Breast epithelium (tissue), 4 donors: ENCODE results near the gene NEURL1B. TPM values are rescaled to one million over a fixed set of nuclear protein-coding genes. Genes with fewer than 3 reads are reported as not detected.

Experiments
- DNase-seq, 2 donors: peaks; one replicate each; pipeline ENCODE4 v3.0.0-alpha.2; 2019; ENCODE audit warnings: low spot score in 2 of 2
- H3K27ac ChIP-seq, 2 donors: fragments of 200-600 bp; sonication (generic) in 1 of 2; one replicate each; pipeline ENCODE4 v1.5.1; 2016 to 2019; ENCODE audit warnings: mild to moderate bottlenecking in 1 of 2
- H3K27me3 ChIP-seq, 2 donors: fragments of 200-600 bp; sonication (generic) in 1 of 2; one replicate each; pipeline versions ENCODE4 v1.5.1 to v1.6.0; 2017 to 2019; ENCODE audit warnings: control low read depth in 1 of 2, mild to moderate bottlenecking in 1 of 2
- H3K36me3 ChIP-seq: fragments of 200-600 bp; one replicate; pipeline ENCODE4 v1.5.1; 2019
- H3K4me1 ChIP-seq, 2 donors: fragments of 200-600 bp; sonication (generic); one replicate each; pipeline ENCODE4 v1.5.1; 2016 to 2019; ENCODE audit warnings: control low read depth in 1 of 2
- H3K4me3 ChIP-seq, 3 donors: fragments of 200-600 bp; sonication (generic); 1 replicate in 2 of 3; 2 replicates in 1 of 3; pipeline ENCODE4 v1.5.1; 2016 to 2019; ENCODE audit warnings: mild to moderate bottlenecking in 3 of 3, moderate library complexity in 2 of 3
- H3K9me3 ChIP-seq, 2 donors: fragments of 200-600 bp; sonication (generic) in 1 of 2; one replicate each; pipeline ENCODE4 v1.5.1; 2016 to 2019; ENCODE audit warnings: control low read depth in 1 of 2
- POLR2A ChIP-seq: fragments of 450-650 bp; IDR thresholded peaks from one replicate; pipeline ENCODE4 v1.6.1; 2016; ENCODE audit warnings: antibody characterized with exemption, mild to moderate bottlenecking, moderate library complexity
- POLR2AphosphoS5 ChIP-seq, 3 donors: sonication (generic); formaldehyde crosslinking; IDR thresholded peaks; one replicate each; pipeline ENCODE4 v1.6.1; 2017; ENCODE audit warnings: antibody characterized with exemption in 3 of 3
- intact Hi-C: fragments of 100-400 bp; cut with DNase I; formaldehyde crosslinking; loops from one replicate; pipeline ENCODE4 v1.15.1; 2023; ENCODE audit warnings: low total_unique reads
- total RNA-seq, 3 donors: library from RNA; depleted of rRNA; stranded (reverse); fragments of >200 nt; gene quantifications; one replicate each; pipeline ENCODE4 v1.1.0, GENCODE V29; 2016
- TF ChIP-seq, protein P1 (sequence below), 3 donors: fragments of 450-650 bp; IDR thresholded peaks; one replicate each; pipeline ENCODE4 v1.5.1; 2016 to 2017; ENCODE audit warnings: antibody characterized with exemption in 3 of 3, mild to moderate bottlenecking in 3 of 3, moderate library complexity in 3 of 3

NEURL1B gene
- total RNA-seq, 3 donors from 2014 or later: 6.3 to 17.0 (median 9.9) TPM

DNA sequence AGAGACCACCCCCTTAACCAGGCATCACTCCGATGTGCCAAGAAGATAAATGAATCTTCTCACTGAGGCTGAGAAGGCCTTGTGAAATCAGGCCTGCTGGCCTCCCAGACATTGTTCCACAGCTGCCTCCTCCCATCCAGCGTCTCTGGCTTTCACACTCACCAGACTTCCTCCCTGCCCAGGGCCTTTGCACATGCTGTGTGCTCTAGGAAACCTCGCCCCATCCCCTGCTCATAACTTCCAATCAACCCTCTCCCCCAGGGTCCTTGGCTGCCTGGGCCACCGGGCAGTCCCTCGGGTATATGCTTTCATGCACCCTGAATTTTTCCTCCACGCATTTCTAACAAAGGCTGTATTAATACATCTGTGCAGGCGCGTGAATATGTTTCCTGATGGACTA is 71.5 kb downstream of the NEURL1B start:
- Histone ChIP-seq H3K27ac (no peak overlapping the region), H3K36me3 (no peaks in the 10 kb centered on the region), H3K27me3 (no peaks in the 10 kb centered on the region), H3K4me3 (no peak overlapping the region), H3K9me3 (no peaks in the 10 kb centered on the region), H3K4me1 (no peaks in the 10 kb centered on the region)
- intact Hi-C loops: loop anchor here (5.0 kb wide), 1 partner anchor 220 kb away; no protein-coding TSS in a partner anchor
- DNase-seq: no peak
- no peak for TF ChIP-seq POLR2AphosphoS5 (IDR thresholded peaks at IDR 0.05)
- TF ChIP-seq POLR2A: no peak
- TF ChIP-seq, protein P1, sequence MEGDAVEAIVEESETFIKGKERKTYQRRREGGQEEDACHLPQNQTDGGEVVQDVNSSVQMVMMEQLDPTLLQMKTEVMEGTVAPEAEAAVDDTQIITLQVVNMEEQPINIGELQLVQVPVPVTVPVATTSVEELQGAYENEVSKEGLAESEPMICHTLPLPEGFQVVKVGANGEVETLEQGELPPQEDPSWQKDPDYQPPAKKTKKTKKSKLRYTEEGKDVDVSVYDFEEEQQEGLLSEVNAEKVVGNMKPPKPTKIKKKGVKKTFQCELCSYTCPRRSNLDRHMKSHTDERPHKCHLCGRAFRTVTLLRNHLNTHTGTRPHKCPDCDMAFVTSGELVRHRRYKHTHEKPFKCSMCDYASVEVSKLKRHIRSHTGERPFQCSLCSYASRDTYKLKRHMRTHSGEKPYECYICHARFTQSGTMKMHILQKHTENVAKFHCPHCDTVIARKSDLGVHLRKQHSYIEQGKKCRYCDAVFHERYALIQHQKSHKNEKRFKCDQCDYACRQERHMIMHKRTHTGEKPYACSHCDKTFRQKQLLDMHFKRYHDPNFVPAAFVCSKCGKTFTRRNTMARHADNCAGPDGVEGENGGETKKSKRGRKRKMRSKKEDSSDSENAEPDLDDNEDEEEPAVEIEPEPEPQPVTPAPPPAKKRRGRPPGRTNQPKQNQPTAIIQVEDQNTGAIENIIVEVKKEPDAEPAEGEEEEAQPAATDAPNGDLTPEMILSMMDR (IDR thresholded peaks at IDR 0.05): no peak

DNA sequence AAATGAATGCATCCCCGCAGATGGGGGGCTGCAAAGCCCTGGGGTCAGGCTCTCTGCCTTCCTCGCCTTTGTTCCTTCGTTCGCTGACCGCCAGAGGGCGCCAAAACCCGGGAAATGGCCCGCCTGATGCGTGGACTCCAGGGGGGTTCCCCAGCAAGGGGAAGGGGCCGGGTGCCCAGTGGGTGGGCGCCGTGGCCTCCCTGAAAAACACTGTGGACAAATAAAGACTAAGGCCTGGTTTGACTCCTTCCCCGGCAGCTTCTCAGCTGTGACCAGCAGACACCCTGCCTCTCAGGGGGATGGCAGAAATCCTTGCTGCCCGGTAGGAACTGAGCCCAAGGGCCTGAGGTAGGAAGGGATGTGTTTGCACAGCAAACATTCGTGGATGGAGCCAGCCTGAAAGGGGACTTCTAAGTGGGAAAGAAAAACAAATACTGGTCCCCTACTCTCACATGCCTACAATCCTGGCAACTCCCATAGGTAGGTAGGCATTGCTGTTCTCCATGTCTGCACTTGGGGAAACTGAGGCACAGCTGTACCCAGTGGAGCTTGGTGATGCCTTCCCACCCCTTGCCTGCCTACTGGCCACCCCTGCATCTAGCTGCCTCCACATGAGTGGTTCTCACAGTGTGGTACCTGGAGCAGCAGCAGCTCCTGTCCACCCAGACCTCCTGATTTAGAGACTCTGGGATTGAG is 72.2 kb downstream of the NEURL1B start:
- no peaks in the 10 kb centered on the region for H3K9me3 ChIP-seq
- intact Hi-C loops: loop anchor here (5.0 kb wide), 1 partner anchor 219 kb away; no protein-coding TSS in a partner anchor
- no peaks in the 10 kb centered on the region for H3K36me3 ChIP-seq
- TF ChIP-seq POLR2A: no peak
- no peak for TF ChIP-seq POLR2AphosphoS5 (IDR thresholded peaks at IDR 0.05)
- TF ChIP-seq, protein P1 (IDR thresholded peaks at IDR 0.05): peak; percentile 79 to 94 (median 91)
- peak overlapping the region in 1 of 3 donors; percentile 30 for H3K4me3 ChIP-seq
- H3K27me3 ChIP-seq: no peaks in the 10 kb centered on the region
- no peaks in the 10 kb centered on the region for H3K4me1 ChIP-seq
- H3K27ac ChIP-seq: peak overlapping the region in 1 of 2 donors; percentile 90
- DNase-seq: no peak

DNA sequence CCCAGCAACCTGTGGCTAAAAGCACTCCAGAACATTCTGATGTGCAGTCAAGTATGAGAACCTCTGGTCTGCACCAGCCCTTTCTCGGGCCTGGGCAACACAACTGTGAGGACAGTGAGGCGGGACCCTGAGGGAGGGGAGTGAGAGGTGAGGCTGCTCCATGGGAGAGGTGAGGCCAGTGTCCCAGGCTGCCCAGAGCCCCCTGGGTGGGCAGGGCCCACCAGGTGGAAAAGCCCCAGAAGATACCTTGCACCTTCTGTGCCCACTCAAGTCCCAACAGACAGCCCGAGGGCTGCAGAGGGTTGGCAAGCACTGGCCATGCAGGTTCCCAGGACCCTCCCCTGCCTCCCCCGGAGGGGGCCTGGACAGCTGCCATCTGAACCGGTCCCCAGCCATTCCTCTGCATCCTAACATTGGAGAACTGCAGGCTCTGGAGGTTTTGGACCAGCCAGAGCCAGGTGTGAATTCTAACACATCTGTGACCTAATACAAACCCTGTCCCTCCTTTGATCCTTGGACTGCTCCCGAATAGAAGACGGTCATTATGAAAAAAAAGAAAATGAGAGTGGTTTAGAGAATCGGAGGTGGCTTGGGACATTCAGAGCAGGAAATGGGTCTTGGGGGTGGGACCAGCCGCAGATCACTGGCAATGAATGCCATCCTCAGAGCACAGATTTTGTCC is 72.9 kb downstream of the NEURL1B start:
- intact Hi-C loops: loop anchor here (5.0 kb wide), 1 partner anchor 218 kb away; no protein-coding TSS in a partner anchor
- no peaks in the 10 kb centered on the region for H3K9me3 ChIP-seq
- peak overlapping the region; percentile 64 to 90 for H3K27ac ChIP-seq
- H3K4me1 ChIP-seq: no peaks in the 10 kb centered on the region
- no peak overlapping the region for H3K4me3 ChIP-seq
- no peaks in the 10 kb centered on the region for H3K27me3 ChIP-seq
- TF ChIP-seq, protein P1 (IDR thresholded peaks at IDR 0.05): no peak
- TF ChIP-seq POLR2AphosphoS5 (IDR thresholded peaks at IDR 0.05) (no peak), POLR2A (no peak)
- no peaks in the 10 kb centered on the region for H3K36me3 ChIP-seq
- DNase-seq: no peak

DNA sequence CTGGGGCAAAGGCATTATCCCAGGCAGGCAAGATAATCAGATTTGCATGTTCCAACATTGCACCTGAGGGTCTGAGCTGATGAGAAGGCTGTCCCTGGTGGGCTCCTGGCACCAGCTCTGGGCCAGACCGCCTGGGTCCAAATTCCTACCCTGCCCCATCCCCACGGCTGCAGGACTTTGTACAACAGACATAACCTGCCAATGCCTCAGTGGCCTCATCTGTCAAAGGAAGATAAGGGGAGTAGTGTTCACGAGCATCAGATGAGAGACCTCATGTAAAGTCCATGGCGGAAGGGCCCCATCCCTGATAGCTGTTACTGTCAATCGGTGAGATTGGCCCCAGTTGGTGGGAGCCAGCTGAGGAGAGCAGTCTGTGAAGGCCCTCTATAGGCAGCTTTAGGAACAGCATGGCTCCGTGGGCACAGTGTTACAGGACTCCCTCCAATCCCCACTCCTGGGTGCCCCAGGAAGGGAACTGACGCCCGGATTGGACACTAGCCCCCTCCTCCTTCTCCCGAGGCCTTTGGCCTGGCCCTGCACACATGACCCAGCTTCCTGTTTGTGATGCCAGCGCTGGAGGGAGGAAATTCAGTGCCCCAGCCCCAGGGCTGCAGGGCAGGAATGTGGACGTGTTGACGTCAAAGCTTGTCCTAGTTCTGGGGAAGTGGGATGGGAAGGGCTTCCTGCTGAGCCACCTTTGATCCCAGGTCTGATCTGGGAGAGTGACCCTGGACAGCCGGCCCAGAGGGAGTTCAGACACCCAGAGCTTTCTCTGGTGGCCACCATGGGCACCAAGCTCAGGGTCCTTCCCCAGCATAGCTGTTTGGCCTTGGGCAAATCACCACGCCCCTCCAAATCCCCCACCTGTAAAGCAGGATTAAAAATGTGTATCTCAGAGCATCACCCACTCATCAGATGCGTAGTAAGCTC is 73.7 kb downstream of the NEURL1B start:
- DNase-seq: peak; percentile 62 to 71
- intact Hi-C loops: loop anchor here (5.0 kb wide), 1 partner anchor 218 kb away; no protein-coding TSS in a partner anchor
- Histone ChIP-seq H3K27ac (peak overlapping the region; percentile 64 to 90), H3K4me3 (peak overlapping the region in 1 of 3 donors; percentile 7), H3K27me3 (no peaks in the 10 kb centered on the region), H3K4me1 (no peaks in the 10 kb centered on the region), H3K9me3 (no peaks in the 10 kb centered on the region), H3K36me3 (no peaks in the 10 kb centered on the region)
- TF ChIP-seq, protein P1 (IDR thresholded peaks at IDR 0.05): peak; percentile 81 to 86 (median 82)
- TF ChIP-seq POLR2A: no peak
- peak; percentile 48 to 91 (median 81) for TF ChIP-seq POLR2AphosphoS5 (IDR thresholded peaks at IDR 0.05)
